HG02852 (cell line): ENCODE results near the gene CTNNA2.

ENCODE experiments used
- ATAC-seq: cut with Tn5 transposase; IDR thresholded peaks from one replicate; pipeline ENCODE4 v1.9.1; 2021; ENCODE audit warnings: mild to moderate bottlenecking, moderate library complexity; ENCODE audit not compliant: unreplicated experiment

Gene CTNNA2

GRCh38 chr2:79849241-79849640, 336.4 kb downstream of the CTNNA2 start:
- ATAC-seq = no peak

- no peak for ATAC-seq
Measured at GRCh38 chr2:79849949-79850348, 337.1 kb downstream of the CTNNA2 start.

GRCh38 chr2:79850912-79851311, 338.1 kb downstream of the CTNNA2 start:
- no peak for ATAC-seq

GRCh38 chr2:79855264-79856006, 342.6 kb downstream of the CTNNA2 start:
- no peak for ATAC-seq

GRCh38 chr2:79857888-79858287, 345.0 kb downstream of the CTNNA2 start:
- no peak for ATAC-seq

- ATAC-seq = no peak
Measured at GRCh38 chr2:79860228-79861058, 347.6 kb downstream of the CTNNA2 start.

- no peak for ATAC-seq
Measured at GRCh38 chr2:79861059-79861374, 348.2 kb downstream of the CTNNA2 start.

GRCh38 chr2:79862756-79863155, 349.9 kb downstream of the CTNNA2 start:
- no peak for ATAC-seq

GRCh38 chr2:79872656-79873055, 359.8 kb downstream of the CTNNA2 start:
- ATAC-seq = no peak

GRCh38 chr2:79874015-79874414, 361.2 kb downstream of the CTNNA2 start:
- no peak for ATAC-seq

GRCh38 chr2:79876430-79876829, 363.6 kb downstream of the CTNNA2 start:
- ATAC-seq = no peak

- no peak for ATAC-seq
Measured at GRCh38 chr2:79882548-79882947, 369.7 kb downstream of the CTNNA2 start.

- peak; percentile 71 for ATAC-seq
Measured at GRCh38 chr2:79887747-79888374, 375.0 kb downstream of the CTNNA2 start.

- ATAC-seq = no peak
Measured at GRCh38 chr2:79892123-79892522, 379.3 kb downstream of the CTNNA2 start.

- no peak for ATAC-seq
Measured at GRCh38 chr2:79899196-79899595, 386.3 kb downstream of the CTNNA2 start.

GRCh38 chr2:79901161-79901560, 388.3 kb downstream of the CTNNA2 start:
- ATAC-seq = no peak

- no peak for ATAC-seq
Measured at GRCh38 chr2:79903222-79904000, 390.6 kb downstream of the CTNNA2 start.

- ATAC-seq = no peak
Measured at GRCh38 chr2:79906139-79906890, 393.5 kb downstream of the CTNNA2 start.

- ATAC-seq = no peak
Measured at GRCh38 chr2:79909521-79909920, 396.7 kb downstream of the CTNNA2 start.

GRCh38 chr2:79910643-79911042, 397.8 kb downstream of the CTNNA2 start:
- no peak for ATAC-seq
